Adipose tissue (tissue), 3 donors: ENCODE measurements around the gene SOSTDC1. TPM values are rescaled to one million over a fixed set of nuclear protein-coding genes. Genes with fewer than 3 reads are reported as not detected.
"Not testable (repeated sequence)": the region's sequence is repeated elsewhere in the genome, so short reads cannot be mapped to it uniquely, and the experiment has no call there.

Experiments used
- H3K27ac ChIP-seq: one replicate; pipeline ENCODE4 v1.5.1; 2013; ENCODE audit warnings: low read depth, low read length
- WGBS, 3 donors: extraction: QIAGEN DNeasy Blood & Tissue Kit; methylation state at CpG; one replicate each; pipeline ENCODE4 v1.1.7; 2013; 5-methylcytosine and 5-hydroxymethylcytosine counted together
- polyA plus RNA-seq, 3 donors: library from polyadenylated mRNA; stranded (reverse); fragments of 200-250 nt; gene quantifications; one replicate each; pipeline ENCODE4 v1.2.3, GENCODE V29; 2013
- donor health status: healthy with polysubstance abuse.
- donor health status: Bipolar disorder and iron deficiency.
- donor health status: healthy.

SOSTDC1 gene
- polyA plus RNA-seq, 3 donors, result 0.15 to 3.2 (median 0.45) TPM

DNA sequence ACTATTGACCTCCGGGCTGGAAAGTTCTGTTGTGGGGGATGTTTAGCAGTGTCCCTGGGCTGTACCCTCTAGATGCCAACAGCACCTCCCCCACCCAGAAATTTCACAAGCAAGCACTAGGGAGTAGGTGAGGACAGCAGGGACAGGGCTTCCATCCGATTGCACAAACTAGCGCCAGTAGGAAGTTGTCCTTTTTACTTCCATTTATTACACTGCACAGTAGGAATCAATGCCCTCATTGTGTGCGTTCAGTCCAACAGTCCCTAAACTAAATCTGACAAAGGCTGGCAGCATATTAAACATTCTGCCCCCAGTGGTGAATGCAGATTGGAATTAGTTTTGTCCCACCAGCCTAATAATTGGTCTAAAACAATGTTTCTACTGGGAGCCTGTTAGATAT is 6.4 kb upstream of the SOSTDC1 start:
- WGBS, 3 donors, result 76 to 84% (median 79%) methylated on average over 4 of the region's 4 CpGs
- H3K27ac ChIP-seq, result no peak overlapping the region

DNA sequence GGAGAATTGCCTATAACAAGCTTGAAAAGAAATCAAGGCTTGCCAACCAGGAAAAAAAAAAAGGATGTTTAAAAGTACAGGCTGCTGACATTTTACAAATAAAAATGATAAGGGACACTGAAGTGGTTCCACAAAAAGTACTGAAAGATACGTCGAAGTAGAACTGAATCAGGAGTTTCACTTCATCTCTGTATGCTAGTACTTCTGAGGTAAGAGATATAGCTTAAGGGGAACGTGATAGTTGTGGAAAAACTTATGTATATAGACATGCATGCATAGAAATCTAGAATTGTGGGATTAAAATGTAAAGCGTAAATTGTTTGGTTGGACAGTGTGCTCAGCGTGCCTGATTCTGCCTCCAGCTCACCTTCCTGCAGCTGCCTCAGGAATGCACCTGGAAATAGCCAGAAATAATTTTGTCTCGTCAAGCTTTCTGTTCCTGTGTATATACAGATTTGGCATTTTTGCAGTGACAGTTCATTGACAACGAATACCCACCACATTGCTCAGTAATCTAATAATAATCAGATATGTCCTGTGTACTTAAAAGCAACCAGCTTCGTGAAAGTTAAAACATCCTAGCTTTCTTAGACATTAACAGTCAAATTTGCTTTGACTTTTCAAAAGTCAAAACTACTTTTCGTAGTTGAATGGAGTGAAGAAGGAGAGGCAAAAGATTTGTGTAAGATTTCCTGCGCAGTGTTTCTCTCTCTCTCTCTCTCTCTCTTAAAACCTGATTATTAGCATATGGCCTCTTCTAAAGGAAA is 1.4 kb downstream of the SOSTDC1 start:
- WGBS, 3 donors, result 36 to 61% (median 61%) methylated on average over 10 of the region's 10 CpGs
- no peak overlapping the region for H3K27ac ChIP-seq

DNA sequence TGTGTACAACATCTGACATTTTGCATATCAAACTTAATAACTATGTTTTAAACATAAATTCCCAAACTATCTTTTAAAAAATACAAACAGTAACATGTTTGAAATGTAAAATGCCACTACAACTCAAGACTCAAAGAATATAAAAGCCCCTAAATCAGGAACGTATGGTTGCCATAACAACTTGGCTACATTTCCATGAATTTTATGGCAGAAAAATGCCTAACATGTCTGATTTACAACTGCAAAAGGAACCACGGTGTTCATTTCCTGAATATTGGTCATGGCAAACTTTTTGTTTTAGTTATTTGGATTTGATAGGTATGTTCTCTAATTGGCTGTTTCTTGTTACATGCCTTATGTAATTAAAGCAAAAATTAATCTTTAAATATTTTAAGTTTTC is 2.0 kb downstream of the SOSTDC1 start:
- H3K27ac ChIP-seq, result no peak overlapping the region
- WGBS, 3 donors, result 27 to 36% (median 33%) methylated on average over 2 of the region's 2 CpGs

DNA sequence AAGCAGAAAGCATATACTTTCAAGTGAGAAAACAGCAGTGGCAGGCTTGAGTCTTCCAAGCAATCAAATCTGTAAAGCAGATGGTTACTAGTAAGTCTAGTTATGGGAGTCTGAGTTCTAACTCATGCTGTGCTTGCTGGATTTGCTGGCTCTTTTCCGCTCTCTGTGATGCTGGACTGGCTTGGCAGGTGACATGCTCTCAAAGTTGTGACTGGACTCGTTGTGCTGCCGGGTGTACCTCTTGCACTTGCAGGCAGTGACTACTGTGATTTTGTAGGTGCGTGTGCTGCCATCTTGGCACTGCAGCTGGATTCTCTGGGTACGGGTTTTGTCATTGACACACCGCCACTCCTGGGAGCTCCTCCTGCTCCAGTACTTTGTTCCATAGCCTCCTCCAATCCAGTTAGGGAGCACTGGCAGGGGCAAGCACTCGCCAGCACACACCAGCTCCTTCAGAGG is 3.1 kb downstream of the SOSTDC1 start:
- H3K27ac ChIP-seq, result no peak overlapping the region
- 91 to 95% (median 93%) methylated on average over 7 of the region's 7 CpGs for WGBS, 3 donors

- WGBS, 3 donors, result 82 to 91% (median 84%) methylated on average over 2 of the region's 2 CpGs
- no peak overlapping the region for H3K27ac ChIP-seq
These were observed 4.6 kb downstream of the SOSTDC1 start for GRCh38 chr7:16460789-16461493.

DNA sequence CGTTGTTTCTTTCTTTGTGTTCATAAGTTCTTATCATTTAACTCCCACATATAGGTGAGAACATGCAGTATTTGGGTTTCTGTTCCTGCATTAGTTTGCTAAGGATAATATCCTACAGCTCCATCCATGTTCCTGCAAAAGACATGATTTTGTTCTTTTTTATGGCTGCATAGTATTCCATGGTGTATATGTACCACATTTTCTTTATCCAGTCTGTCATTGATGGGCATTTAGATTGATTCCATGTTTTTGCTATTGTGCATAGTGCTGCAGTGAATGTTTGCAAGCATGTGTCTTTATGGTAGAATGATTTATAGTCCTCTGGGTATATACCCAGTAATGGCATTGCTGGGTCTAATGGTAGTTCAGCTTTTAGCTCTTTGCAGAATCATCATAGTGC is 9.2 kb downstream of the SOSTDC1 start:
- 35 to 100% (median 55%) methylated on average over 1 of the region's 1 CpG for WGBS, 3 donors

GRCh38 chr7:16455591-16455990 is 9.9 kb downstream of the SOSTDC1 start:
- WGBS, 3 donors, result 43 to 69% (median 47%) methylated on average over 1 of the region's 1 CpG
- H3K27ac ChIP-seq, result no peak overlapping the region

More for the DNA sequence above, 9.2 kb downstream of the SOSTDC1 start:
- not testable (repeated sequence) for H3K27ac ChIP-seq

DNA sequence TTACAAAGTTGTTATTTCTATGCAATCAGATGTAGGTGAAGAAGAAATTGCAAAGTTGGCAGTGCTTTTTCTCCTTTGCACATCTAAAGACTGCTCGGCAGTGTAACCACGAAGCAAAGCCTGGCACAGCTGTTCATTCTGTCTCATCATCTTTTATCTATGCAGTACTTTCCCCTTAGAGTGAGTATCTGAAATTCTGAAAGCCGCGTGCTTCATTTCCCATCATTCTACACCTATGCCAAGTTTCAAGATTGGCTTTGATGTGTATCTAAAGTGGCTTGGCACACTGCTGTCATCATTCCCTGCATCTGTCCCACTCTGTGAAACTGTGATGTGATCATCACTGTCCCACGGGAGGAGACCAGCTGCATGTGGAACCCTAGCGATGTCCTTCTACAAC is 15.2 kb downstream of the SOSTDC1 start:
- no peak overlapping the region for H3K27ac ChIP-seq
- 88 to 92% (median 89%) methylated on average over 6 of the region's 6 CpGs for WGBS, 3 donors

GRCh38 chr7:16447876-16448275 is 17.7 kb downstream of the SOSTDC1 start:
- no peak overlapping the region for H3K27ac ChIP-seq
- 52 to 55% (median 53%) methylated on average over 1 of the region's 1 CpG for WGBS, 3 donors

DNA sequence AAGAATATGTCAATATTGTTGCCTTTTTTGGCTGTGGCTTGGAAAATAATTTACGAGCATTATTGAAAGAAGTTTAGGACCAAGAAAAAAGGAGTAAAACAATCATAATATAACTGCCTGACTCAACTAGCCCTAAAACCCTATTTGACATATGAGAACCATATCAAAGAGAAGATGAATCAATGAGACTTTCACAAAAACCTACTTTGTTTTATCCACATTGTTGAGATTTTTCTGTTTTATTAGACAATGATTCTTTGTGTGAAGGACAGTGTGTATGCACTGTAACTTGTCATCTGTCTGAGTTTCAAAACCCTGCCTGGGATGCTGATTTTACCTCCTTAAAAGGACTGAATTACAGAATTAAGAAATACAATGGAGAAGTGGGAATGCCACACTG is 19.0 kb downstream of the SOSTDC1 start:
- 42 to 96% (median 84%) methylated on average over 1 of the region's 1 CpG for WGBS, 3 donors
- H3K27ac ChIP-seq, result no peak overlapping the region

DNA sequence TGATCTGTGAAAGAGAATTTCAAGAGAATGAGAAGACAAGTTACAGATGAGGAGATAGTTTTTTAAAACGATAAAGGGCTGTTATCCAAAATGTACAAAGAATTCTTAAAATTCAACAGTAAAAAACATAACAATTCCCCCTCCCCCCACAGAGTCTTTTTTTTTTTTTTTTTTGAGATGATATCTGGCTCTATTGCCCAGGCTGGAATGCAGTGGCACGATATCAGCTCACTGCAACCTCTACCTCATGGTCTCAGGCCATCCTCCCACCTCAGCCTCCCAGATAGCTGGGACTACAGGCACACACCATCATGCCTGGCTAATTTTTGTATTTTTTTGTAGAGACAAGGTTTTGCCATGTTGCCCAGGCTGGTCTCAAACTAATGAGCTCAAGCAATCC is 21.7 kb downstream of the SOSTDC1 start:
- WGBS, 3 donors, result 92 to 95% (median 94%) methylated on average over 2 of the region's 2 CpGs
- H3K27ac ChIP-seq, result not testable (repeated sequence)

DNA sequence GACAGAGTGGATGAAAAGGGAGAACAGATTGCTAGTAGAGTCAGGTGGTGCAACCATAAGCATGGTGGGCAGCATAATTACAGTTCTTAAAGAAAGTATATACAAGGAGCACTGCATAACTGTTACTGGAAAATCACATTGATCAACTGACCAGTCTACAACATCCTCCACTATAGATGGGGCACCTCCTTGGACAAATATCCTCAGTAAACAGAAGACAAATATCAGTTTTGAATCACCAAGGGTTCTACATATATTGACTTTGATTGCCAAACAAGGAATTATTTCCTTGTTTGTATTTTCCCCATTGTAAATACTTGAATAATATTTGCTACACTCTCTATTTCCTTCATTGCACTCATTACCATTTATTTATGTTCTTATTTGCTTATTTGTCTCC is 26.6 kb downstream of the SOSTDC1 start:
- no peak overlapping the region for H3K27ac ChIP-seq

DNA sequence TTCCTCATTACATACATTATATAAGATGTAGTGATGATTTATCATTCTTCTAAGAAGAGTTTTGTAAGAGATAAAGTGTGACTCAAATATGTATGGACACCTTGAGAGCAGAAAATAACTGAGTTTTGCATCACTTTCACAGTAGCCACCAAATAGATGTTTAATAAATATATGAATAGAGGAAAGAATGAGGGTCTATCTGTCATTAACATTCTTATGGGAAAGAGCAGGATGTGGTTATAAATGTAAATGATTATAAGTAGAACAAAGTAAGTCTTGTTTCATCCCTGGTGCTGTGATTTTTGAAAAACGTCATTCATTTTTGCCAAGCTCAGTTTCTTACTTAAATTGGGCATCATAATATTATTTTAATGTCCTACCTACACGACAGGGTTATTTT is 29.2 kb downstream of the SOSTDC1 start:
- 58 to 83% (median 79%) methylated on average over 2 of the region's 2 CpGs for WGBS, 3 donors
- H3K27ac ChIP-seq, result no peak overlapping the region

DNA sequence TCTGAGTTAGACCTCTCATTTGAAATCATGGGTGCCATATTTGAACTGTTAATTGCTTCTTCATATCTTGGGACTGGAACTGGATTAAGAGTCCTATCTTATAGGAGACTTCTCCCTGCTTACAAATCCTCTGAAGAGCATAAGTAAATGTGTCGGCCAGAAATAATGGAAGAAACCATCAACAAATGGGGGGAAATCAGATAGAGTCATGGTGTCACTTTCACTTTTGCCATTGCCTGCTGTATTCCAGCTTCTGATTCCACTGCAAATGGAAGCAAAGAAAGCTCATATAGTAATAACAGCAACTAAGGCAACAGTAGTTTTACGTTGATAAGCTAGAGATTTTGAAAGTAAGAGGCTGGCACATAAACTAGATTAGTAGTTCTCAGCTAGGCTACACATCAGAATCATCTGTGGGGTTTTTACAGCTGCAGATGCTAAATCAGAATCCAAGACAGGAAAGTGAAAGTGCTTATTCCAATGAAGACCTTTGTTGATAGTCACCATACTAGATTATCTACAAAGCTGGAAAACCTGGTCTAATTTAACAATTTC is 31.9 kb downstream of the SOSTDC1 start:
- WGBS, 3 donors, result 80 to 84% (median 81%) methylated on average over 2 of the region's 2 CpGs
- H3K27ac ChIP-seq, result no peak overlapping the region

- H3K27ac ChIP-seq, result no peak overlapping the region
- 89 to 96% (median 93%) methylated on average over 1 of the region's 1 CpG for WGBS, 3 donors
These were observed 33.2 kb downstream of the SOSTDC1 start for GRCh38 chr7:16432425-16432731.

DNA sequence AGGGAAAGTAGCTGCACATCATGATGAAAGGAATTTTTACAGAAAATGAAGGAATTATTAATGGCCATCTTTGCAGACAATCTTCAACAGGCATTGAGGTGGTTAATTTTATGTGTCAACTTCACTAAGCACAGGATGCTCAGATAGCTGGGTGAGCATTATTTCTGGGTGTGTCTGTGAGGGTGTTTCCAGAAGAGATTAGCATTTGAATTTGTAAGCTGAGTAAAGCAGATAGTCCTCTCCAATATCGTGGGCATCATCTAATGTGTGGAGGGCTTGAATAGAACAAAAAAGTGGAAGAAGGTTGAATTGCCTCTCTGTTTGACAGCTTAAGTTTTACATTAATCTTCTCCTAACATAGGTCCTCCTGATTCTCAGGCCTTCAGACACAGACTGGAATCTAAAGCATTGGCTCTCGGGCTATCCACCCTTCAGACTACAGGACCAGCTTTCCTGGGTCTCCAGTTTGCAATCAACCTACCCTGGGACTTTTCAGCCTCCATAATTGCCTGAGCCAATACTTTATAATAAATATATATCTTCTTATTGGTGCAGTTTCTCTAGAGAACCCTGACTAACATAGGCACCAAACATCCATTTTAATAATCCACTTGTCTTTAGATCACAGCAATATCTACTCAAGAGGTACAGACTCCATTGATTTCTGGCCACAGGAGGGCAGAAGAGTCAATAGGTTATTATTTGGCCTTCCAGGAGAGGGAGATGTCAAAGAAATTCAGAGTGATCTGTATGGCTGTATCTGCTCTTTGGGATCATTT is 33.7 kb downstream of the SOSTDC1 start:
- H3K27ac ChIP-seq, result no peak overlapping the region
- WGBS, 3 donors, result 87 to 90% (median 88%) methylated on average over 2 of the region's 2 CpGs

DNA sequence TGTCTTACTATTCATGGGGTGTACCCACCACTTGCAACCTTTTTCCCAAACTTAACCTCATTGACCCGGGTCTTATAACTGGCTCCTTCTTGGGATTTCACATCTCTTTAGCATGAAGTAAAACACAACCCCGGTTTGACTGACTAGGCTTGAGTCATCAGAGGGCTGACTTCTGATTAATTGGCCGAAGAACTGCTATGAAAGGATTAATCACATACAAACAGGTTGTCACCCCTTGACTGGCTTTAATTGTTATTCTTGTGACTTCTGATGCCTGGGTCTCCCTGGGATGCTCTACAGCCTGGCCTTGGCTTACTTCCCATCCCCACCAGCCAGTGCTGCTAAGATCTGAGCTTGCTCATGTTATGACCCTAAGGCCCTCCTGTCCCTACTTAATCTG is 35.4 kb downstream of the SOSTDC1 start:
- H3K27ac ChIP-seq, result no peak overlapping the region
- WGBS, 3 donors, result 87 to 93% (median 90%) methylated on average over 3 of the region's 3 CpGs

- WGBS, 3 donors, result 40 to 52% (median 47%) methylated on average over 2 of the region's 2 CpGs
- no peak overlapping the region for H3K27ac ChIP-seq
These were observed 36.9 kb downstream of the SOSTDC1 start for GRCh38 chr7:16428672-16429071.

DNA sequence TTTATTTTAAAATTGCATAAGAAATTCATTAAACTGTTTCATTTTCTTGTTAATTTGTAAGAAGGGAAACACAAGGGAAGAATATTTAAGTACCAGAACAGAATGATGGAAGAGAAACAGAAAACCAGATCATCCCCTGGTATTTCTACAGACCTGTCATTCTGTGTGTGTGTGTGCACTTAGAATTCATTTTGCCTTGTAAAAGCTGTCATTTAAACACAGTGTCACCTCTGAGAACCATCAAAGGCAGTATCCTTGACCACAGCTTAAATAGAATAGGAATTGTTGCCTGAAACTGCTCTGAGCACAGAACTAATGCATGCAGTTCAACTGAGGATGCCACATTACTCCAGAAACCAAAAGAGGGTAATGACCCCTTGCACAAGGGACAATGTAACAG is 37.4 kb downstream of the SOSTDC1 start:
- no peak overlapping the region for H3K27ac ChIP-seq
